ENCODE results near the gene FREM1.

FREM1 gene

GRCh38 chr9:14730461-14730898 lies 179.7 kb downstream of the FREM1 start:
- Histone ChIP-seq H3K9me3 (ENCODE audit: control insufficient read depth, low read length) (no peaks in the 10 kb centered on the region), H3K36me3 (ENCODE audit: control insufficient read depth, insufficient read depth, low read length) (no peaks in the 10 kb centered on the region), H3K4me1 (ENCODE audit: control insufficient read depth, insufficient read depth, low read length) (no peaks in the 10 kb centered on the region), H3K27me3 (ENCODE audit: control insufficient read depth, insufficient read depth, low read length, poor library complexity, severe bottlenecking) (peaks cover 5% of the 10 kb centered on the region), H3K27ac (ENCODE audit: insufficient read depth, low read depth, low read length, poor library complexity, severe bottlenecking) (no peak overlapping the region), H3K4me3 (ENCODE audit: insufficient read depth, low read depth, low read length) (no peak overlapping the region)
- WGBS, 2 experiments: 96 to 97% methylated on average over 2 of the region's 2 CpGs

DNA sequence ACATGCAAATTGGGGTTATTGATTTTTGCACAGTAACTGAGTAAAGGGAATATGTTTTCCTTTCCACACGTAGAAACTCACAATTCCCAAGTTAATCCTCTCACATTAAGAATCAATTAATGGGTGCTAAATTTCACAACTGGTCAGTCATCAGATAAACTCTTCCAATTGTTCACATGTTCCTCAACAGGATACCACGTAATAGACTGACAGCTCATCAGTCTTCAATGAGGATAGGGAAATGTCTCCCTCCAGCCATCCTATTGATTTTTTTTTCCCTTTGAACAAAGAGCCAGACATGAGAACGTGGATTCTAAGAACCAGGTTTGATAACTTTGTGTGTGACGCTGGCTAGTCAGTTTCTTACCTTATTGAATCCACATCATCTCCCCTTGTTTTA lies 186.9 kb downstream of the FREM1 start:
- 5 to 6% methylated on average over 3 to 4 of the region's 4 CpGs for WGBS, 2 experiments

GRCh38 chr9:14722391-14723035 lies 187.7 kb downstream of the FREM1 start, which contains the start of gene CER1:
Gene CER1, minus strand, starts transcription at chr9:14722733. Its CDS starts 61 bp downstream, at chr9:14722672.
- H3K4me3 ChIP-seq (ENCODE audit: insufficient read depth, low read depth, low read length): no peak within 1 kb of the TSS
- no peaks in the 10 kb centered on the region for H3K9me3 ChIP-seq (ENCODE audit: control insufficient read depth, low read length)
- 2 to 4% methylated on average over 7 of the region's 7 CpGs for WGBS, 2 experiments
- no peak within 1 kb of the TSS for H3K27ac ChIP-seq (ENCODE audit: insufficient read depth, low read depth, low read length, poor library complexity, severe bottlenecking)
- H3K27me3 ChIP-seq (ENCODE audit: control insufficient read depth, insufficient read depth, low read length, poor library complexity, severe bottlenecking): peaks cover 80% of the 10 kb centered on the region
- H3K36me3 ChIP-seq (ENCODE audit: control insufficient read depth, insufficient read depth, low read length): no peaks in the 10 kb centered on the region
- peaks cover 18% of the 10 kb centered on the region for H3K4me1 ChIP-seq (ENCODE audit: control insufficient read depth, insufficient read depth, low read length)

More for the DNA sequence above, 186.9 kb downstream of the FREM1 start:
- H3K36me3 ChIP-seq (ENCODE audit: control insufficient read depth, insufficient read depth, low read length): no peaks in the 10 kb centered on the region
- H3K4me3 ChIP-seq (ENCODE audit: insufficient read depth, low read depth, low read length): no peak overlapping the region
- no peaks in the 10 kb centered on the region for H3K9me3 ChIP-seq (ENCODE audit: control insufficient read depth, low read length)
- peaks cover 18% of the 10 kb centered on the region for H3K4me1 ChIP-seq (ENCODE audit: control insufficient read depth, insufficient read depth, low read length)
- H3K27ac ChIP-seq (ENCODE audit: insufficient read depth, low read depth, low read length, poor library complexity, severe bottlenecking): no peak overlapping the region
- H3K27me3 ChIP-seq (ENCODE audit: control insufficient read depth, insufficient read depth, low read length, poor library complexity, severe bottlenecking): peaks cover 73% of the 10 kb centered on the region

DNA sequence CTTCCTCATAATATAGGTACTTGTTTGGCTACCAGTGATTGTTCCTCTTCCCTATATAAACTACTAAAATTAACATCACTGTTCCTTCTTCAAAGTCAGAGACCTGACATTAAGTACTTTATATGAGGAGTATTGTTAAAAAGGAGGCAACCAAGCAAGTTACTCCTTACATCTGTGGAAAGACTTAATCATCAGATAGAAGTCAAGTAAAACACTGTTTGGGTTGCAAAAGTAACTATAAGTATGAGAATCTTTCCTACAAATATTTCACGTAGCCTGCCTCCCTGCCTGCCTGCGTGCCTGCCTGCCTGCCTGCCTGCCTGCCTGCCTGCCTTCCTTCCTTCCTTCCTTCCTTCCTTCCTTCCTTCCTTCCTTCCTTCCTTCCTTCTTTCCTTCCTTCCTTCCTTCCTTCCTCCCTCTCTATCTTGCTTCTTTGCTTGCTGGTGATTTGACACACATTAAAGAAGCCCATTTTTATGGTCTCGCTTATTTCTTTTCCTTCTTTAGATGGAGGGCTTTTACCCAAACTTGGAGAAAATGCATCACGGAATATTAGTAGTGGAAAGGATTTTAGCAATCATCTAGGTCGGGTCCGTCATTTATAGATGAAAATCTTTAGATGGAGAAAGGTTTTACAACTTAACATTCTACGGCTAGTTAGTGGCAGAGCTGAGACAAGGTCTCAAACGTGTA lies 190.9 kb downstream of the FREM1 start:
- Histone ChIP-seq H3K27ac (ENCODE audit: insufficient read depth, low read depth, low read length, poor library complexity, severe bottlenecking) (no peak overlapping the region), H3K9me3 (ENCODE audit: control insufficient read depth, low read length) (no peaks in the 10 kb centered on the region), H3K27me3 (ENCODE audit: control insufficient read depth, insufficient read depth, low read length, poor library complexity, severe bottlenecking) (peaks cover 65% of the 10 kb centered on the region), H3K36me3 (ENCODE audit: control insufficient read depth, insufficient read depth, low read length) (no peaks in the 10 kb centered on the region), H3K4me3 (ENCODE audit: insufficient read depth, low read depth, low read length) (no peak overlapping the region), H3K4me1 (ENCODE audit: control insufficient read depth, insufficient read depth, low read length) (peaks cover 18% of the 10 kb centered on the region)
- 88 to 90% methylated on average over 8 of the region's 8 CpGs for WGBS, 2 experiments

- WGBS, 2 experiments: 94% methylated on average over 4 of the region's 4 CpGs
- H3K4me3 ChIP-seq (ENCODE audit: insufficient read depth, low read depth, low read length): no peak overlapping the region
- no peaks in the 10 kb centered on the region for H3K4me1 ChIP-seq (ENCODE audit: control insufficient read depth, insufficient read depth, low read length)
- H3K9me3 ChIP-seq (ENCODE audit: control insufficient read depth, low read length): no peaks in the 10 kb centered on the region
- H3K27me3 ChIP-seq (ENCODE audit: control insufficient read depth, insufficient read depth, low read length, poor library complexity, severe bottlenecking): peaks cover 24% of the 10 kb centered on the region
- H3K36me3 ChIP-seq (ENCODE audit: control insufficient read depth, insufficient read depth, low read length): no peaks in the 10 kb centered on the region
- no peak overlapping the region for H3K27ac ChIP-seq (ENCODE audit: insufficient read depth, low read depth, low read length, poor library complexity, severe bottlenecking)
These were observed 195.1 kb downstream of the FREM1 start for GRCh38 chr9:14715102-14715501.

DNA sequence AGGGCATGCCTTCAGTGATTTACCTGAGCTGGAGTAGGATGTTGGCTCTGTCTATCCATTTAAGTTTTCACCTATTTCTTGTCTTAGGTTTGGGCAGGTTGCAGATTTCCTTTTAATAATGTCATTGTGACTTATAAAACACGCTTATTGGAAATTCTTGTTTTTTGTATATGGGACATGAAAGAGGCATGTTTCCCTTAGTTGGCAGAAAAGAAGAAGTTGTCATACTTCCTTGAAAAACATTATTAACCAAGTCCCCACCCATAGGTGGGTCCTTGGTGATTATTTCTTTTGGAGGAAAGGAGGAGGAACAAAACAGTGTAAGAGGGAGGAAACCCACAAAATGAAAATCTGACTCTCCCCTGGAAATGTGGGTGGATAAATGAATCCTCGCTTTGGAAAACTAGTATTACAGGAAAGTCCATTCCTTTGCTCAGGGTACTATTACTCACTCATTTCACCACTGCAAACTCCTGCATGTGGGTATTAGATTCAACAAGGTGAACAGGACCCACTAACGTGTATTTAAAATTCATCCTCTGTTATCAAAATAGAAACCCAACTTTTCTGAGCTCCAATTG lies 197.0 kb downstream of the FREM1 start:
- Histone ChIP-seq H3K27ac (ENCODE audit: insufficient read depth, low read depth, low read length, poor library complexity, severe bottlenecking) (no peak overlapping the region), H3K27me3 (ENCODE audit: control insufficient read depth, insufficient read depth, low read length, poor library complexity, severe bottlenecking) (peaks cover 7% of the 10 kb centered on the region), H3K9me3 (ENCODE audit: control insufficient read depth, low read length) (no peaks in the 10 kb centered on the region), H3K4me1 (ENCODE audit: control insufficient read depth, insufficient read depth, low read length) (no peaks in the 10 kb centered on the region), H3K36me3 (ENCODE audit: control insufficient read depth, insufficient read depth, low read length) (no peaks in the 10 kb centered on the region), H3K4me3 (ENCODE audit: insufficient read depth, low read depth, low read length) (no peak overlapping the region)
- WGBS, 2 experiments: 82 to 98% methylated on average over 3 of the region's 3 CpGs

GRCh38 chr9:14710804-14711203 lies 199.4 kb downstream of the FREM1 start:
- H3K4me3 ChIP-seq (ENCODE audit: insufficient read depth, low read depth, low read length): no peak overlapping the region
- no peaks in the 10 kb centered on the region for H3K9me3 ChIP-seq (ENCODE audit: control insufficient read depth, low read length)
- no peaks in the 10 kb centered on the region for H3K27me3 ChIP-seq (ENCODE audit: control insufficient read depth, insufficient read depth, low read length, poor library complexity, severe bottlenecking)
- no peaks in the 10 kb centered on the region for H3K4me1 ChIP-seq (ENCODE audit: control insufficient read depth, insufficient read depth, low read length)
- H3K36me3 ChIP-seq (ENCODE audit: control insufficient read depth, insufficient read depth, low read length): no peaks in the 10 kb centered on the region
- no peak overlapping the region for H3K27ac ChIP-seq (ENCODE audit: insufficient read depth, low read depth, low read length, poor library complexity, severe bottlenecking)

GRCh38 chr9:14706530-14707140 lies 203.6 kb downstream of the FREM1 start:
- Histone ChIP-seq H3K4me3 (ENCODE audit: insufficient read depth, low read depth, low read length) (no peak overlapping the region), H3K27me3 (ENCODE audit: control insufficient read depth, insufficient read depth, low read length, poor library complexity, severe bottlenecking) (no peaks in the 10 kb centered on the region), H3K36me3 (ENCODE audit: control insufficient read depth, insufficient read depth, low read length) (no peaks in the 10 kb centered on the region), H3K9me3 (ENCODE audit: control insufficient read depth, low read length) (no peaks in the 10 kb centered on the region), H3K27ac (ENCODE audit: insufficient read depth, low read depth, low read length, poor library complexity, severe bottlenecking) (no peak overlapping the region), H3K4me1 (ENCODE audit: control insufficient read depth, insufficient read depth, low read length) (no peaks in the 10 kb centered on the region)
- WGBS, 2 experiments: 95 to 96% methylated on average over 3 to 4 of the region's 5 CpGs

GRCh38 chr9:14705079-14705478 lies 205.1 kb downstream of the FREM1 start:
- no peak overlapping the region for H3K27ac ChIP-seq (ENCODE audit: insufficient read depth, low read depth, low read length, poor library complexity, severe bottlenecking)
- no peaks in the 10 kb centered on the region for H3K36me3 ChIP-seq (ENCODE audit: control insufficient read depth, insufficient read depth, low read length)
- no peaks in the 10 kb centered on the region for H3K9me3 ChIP-seq (ENCODE audit: control insufficient read depth, low read length)
- H3K27me3 ChIP-seq (ENCODE audit: control insufficient read depth, insufficient read depth, low read length, poor library complexity, severe bottlenecking): no peaks in the 10 kb centered on the region
- H3K4me3 ChIP-seq (ENCODE audit: insufficient read depth, low read depth, low read length): no peak overlapping the region
- H3K4me1 ChIP-seq (ENCODE audit: control insufficient read depth, insufficient read depth, low read length): no peaks in the 10 kb centered on the region

- Histone ChIP-seq H3K4me3 (ENCODE audit: insufficient read depth, low read depth, low read length) (no peak overlapping the region), H3K27me3 (ENCODE audit: control insufficient read depth, insufficient read depth, low read length, poor library complexity, severe bottlenecking) (no peaks in the 10 kb centered on the region), H3K36me3 (ENCODE audit: control insufficient read depth, insufficient read depth, low read length) (no peaks in the 10 kb centered on the region), H3K9me3 (ENCODE audit: control insufficient read depth, low read length) (no peaks in the 10 kb centered on the region), H3K4me1 (ENCODE audit: control insufficient read depth, insufficient read depth, low read length) (no peaks in the 10 kb centered on the region), H3K27ac (ENCODE audit: insufficient read depth, low read depth, low read length, poor library complexity, severe bottlenecking) (no peak overlapping the region)
- 91 to 96% methylated on average over 3 of the region's 3 CpGs for WGBS, 2 experiments
These were observed 205.9 kb downstream of the FREM1 start for GRCh38 chr9:14704281-14704680.

Measured in ectodermal cell (in vitro differentiated cells).